PC-3 (cell line): Measurements from ENCODE around the gene C8A. TPM values are rescaled to one million over a fixed set of nuclear protein-coding genes. Genes with fewer than 3 reads are reported as not detected.

ENCODE experiments used
- ATAC-seq: fragments of 200-7000 bp; cut with Tn5 transposase; 2 replicates; pipeline ENCODE4 v1.9.1; 2020; ENCODE audit warnings: mild to moderate bottlenecking, moderate library complexity
- BruUV-seq: library from RNA; stranded (reverse); fragments of 400-500 nt; replicated peaks from 2 replicates; lab custom pipeline; 2021; lab: Mats Ljungman, UMichigan
- CTCF ChIA-PET: fragments of 300-600 bp; sonication (Branson Sonifier 250); formaldehyde crosslinking; loops from one replicate; lab custom pipeline; 2022; ENCODE audit warnings: antibody characterized with exemption; lab: Charles Lee
- POLR2A ChIA-PET: fragments of 300-600 bp; sonication (Branson Sonifier 250); formaldehyde crosslinking; loops from one replicate; lab custom pipeline; 2022; ENCODE audit warnings: antibody characterized with exemption; ENCODE audit not compliant: unreplicated experiment; lab: Charles Lee
- DNase-seq: peaks from one replicate; pipeline ENCODE4 v3.0.0-alpha.2; 2015
- H2AFZ ChIP-seq: fragments of 300-600 bp; sonication (generic); 2 replicates; pipeline ENCODE4 v1.6.0; 2016; ENCODE audit warnings: antibody characterized with exemption, low read length
- H3F3A ChIP-seq: fragments of 300-600 bp; sonication (generic); one replicate; pipeline ENCODE4 v1.6.0; 2017; ENCODE audit warnings: antibody characterized with exemption, low read length, control low read depth, mild to moderate bottlenecking; ENCODE audit not compliant: unreplicated experiment
- H3K27ac ChIP-seq: fragments of 300-600 bp; sonication (generic); 2 replicates; pipeline ENCODE4 v1.5.1; 2016; ENCODE audit warnings: mild to moderate bottlenecking, low read length
- H3K27me3 ChIP-seq: fragments of 300-600 bp; sonication (generic); 2 replicates; pipeline ENCODE4 v1.6.1; 2016; ENCODE audit warnings: low read length, mixed read lengths
- H3K36me3 ChIP-seq: fragments of 300-600 bp; sonication (generic); 2 replicates; pipeline ENCODE4 v1.6.1; 2016; ENCODE audit warnings: low read depth, mixed run types, low read length, mixed read lengths
- H3K4me1 ChIP-seq: fragments of 300-600 bp; sonication (generic); 2 replicates; pipeline ENCODE4 v1.5.1; 2016; ENCODE audit warnings: low read length; ENCODE audit not compliant: insufficient read depth
- H3K4me2 ChIP-seq: fragments of 300-600 bp; sonication (generic); 2 replicates; pipeline ENCODE4 v1.6.0; 2016; ENCODE audit warnings: low read length
- H3K4me3 ChIP-seq: fragments of 300-600 bp; sonication (generic); 2 replicates; pipeline ENCODE4 v1.5.1; 2016; ENCODE audit warnings: mild to moderate bottlenecking, low read length, mixed read lengths
- H3K79me2 ChIP-seq: fragments of 300-600 bp; sonication (generic); 2 replicates; pipeline ENCODE4 v1.6.1; 2017; ENCODE audit warnings: low read length, mixed read lengths
- H3K9ac ChIP-seq: fragments of 300-600 bp; sonication (generic); 2 replicates; pipeline ENCODE4 v1.6.0; 2016; ENCODE audit warnings: mild to moderate bottlenecking, low read length
- H3K9me2 ChIP-seq: fragments of 300-600 bp; sonication (generic); replicated peaks from 2 replicates; pipeline ENCODE4 v1.6.1; 2016; ENCODE audit warnings: mixed run types, low read length, mixed read lengths
- H3K9me3 ChIP-seq: fragments of 300-600 bp; sonication (generic); 2 replicates; pipeline ENCODE4 v1.6.1; 2016; ENCODE audit warnings: low read length, mixed read lengths
- H4K20me1 ChIP-seq: fragments of 300-600 bp; sonication (generic); 2 replicates; pipeline ENCODE4 v1.6.1; 2016; ENCODE audit warnings: low read length, mixed read lengths
- EZH2 ChIP-seq: fragments of 300-600 bp; sonication (generic); IDR thresholded peaks from one replicate; pipeline ENCODE4 v1.6.1; 2017; ENCODE audit warnings: antibody characterized with exemption, mild to moderate bottlenecking, low read length; ENCODE audit not compliant: unreplicated experiment
- EZH2phosphoT487 ChIP-seq: fragments of 300-600 bp; sonication (generic); IDR thresholded peaks from 2 replicates; pipeline ENCODE4 v1.6.1; 2018; ENCODE audit warnings: mild to moderate bottlenecking, antibody characterized with exemption, low read length, borderline replicate concordance
- intact Hi-C: fragments of 100-400 bp; cut with micrococcal nuclease; formaldehyde crosslinking; loops from 2 replicates; pipeline ENCODE4 v1.9.0; 2023
- total RNA-seq: library from RNA; depleted of rRNA; stranded (reverse); fragments of >200 nt; gene quantifications from 2 replicates; pipeline ENCODE4 v1.2.3, GENCODE V29; 2014
- TF ChIP-seq, protein P1 (sequence below): fragments of 300-600 bp; sonication (generic); conservative IDR thresholded peaks from 2 replicates; pipeline ENCODE4 v1.5.1; 2017; ENCODE audit warnings: antibody characterized with exemption, low read depth, mild to moderate bottlenecking, low read length

Gene C8A
- total RNA-seq, 1 experiment from 2014 or later = not detected

DNA sequence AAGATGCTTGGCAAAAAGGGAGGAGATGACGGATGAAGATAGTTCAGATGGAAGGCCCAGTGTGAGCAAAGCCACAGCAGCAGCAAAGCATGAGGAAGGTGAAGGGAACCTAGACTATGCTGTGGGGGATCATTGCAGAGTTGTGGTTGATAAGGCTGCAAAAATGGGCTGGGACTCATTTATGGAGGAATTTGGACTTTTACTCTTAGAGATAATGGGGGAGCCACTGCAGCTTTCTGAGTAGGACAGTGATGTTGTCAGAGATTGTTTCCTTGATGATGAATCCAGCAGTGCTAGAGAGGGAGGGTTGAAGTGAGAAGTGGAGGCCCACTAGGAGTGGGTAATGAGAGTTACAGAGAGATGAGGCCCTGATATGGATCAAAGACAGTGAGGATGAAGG, 2.1 kb upstream of the C8A start:
- H3K4me2 ChIP-seq = no peak overlapping the region
- H3K4me3 ChIP-seq = no peak overlapping the region
- H3K27ac ChIP-seq = no peak overlapping the region
- no peaks in the 10 kb centered on the region for H4K20me1 ChIP-seq
- no peaks in the 10 kb centered on the region for H3K9me2 ChIP-seq
- peaks cover 54% of the 10 kb centered on the region for H3K27me3 ChIP-seq
- CTCF ChIA-PET = no interaction called here
- H3K9me3 ChIP-seq = no peaks in the 10 kb centered on the region
- no peak overlapping the region for H2AFZ ChIP-seq
- no peak overlapping the region for H3K9ac ChIP-seq
- POLR2A ChIA-PET = no interaction called here
- H3K36me3 ChIP-seq = no peaks in the 10 kb centered on the region
- intact Hi-C loops = no loop called here
- no peaks in the 10 kb centered on the region for H3K4me1 ChIP-seq
- no peak for DNase-seq
- ATAC-seq = no peak
- no TSS peak for BruUV-seq
- TF ChIP-seq EZH2 = no peak
- TF ChIP-seq, protein P1, sequence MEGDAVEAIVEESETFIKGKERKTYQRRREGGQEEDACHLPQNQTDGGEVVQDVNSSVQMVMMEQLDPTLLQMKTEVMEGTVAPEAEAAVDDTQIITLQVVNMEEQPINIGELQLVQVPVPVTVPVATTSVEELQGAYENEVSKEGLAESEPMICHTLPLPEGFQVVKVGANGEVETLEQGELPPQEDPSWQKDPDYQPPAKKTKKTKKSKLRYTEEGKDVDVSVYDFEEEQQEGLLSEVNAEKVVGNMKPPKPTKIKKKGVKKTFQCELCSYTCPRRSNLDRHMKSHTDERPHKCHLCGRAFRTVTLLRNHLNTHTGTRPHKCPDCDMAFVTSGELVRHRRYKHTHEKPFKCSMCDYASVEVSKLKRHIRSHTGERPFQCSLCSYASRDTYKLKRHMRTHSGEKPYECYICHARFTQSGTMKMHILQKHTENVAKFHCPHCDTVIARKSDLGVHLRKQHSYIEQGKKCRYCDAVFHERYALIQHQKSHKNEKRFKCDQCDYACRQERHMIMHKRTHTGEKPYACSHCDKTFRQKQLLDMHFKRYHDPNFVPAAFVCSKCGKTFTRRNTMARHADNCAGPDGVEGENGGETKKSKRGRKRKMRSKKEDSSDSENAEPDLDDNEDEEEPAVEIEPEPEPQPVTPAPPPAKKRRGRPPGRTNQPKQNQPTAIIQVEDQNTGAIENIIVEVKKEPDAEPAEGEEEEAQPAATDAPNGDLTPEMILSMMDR = no peak
- TF ChIP-seq EZH2phosphoT487 = no peak
- H3F3A ChIP-seq = no peaks in the 10 kb centered on the region
- no peaks in the 10 kb centered on the region for H3K79me2 ChIP-seq

DNA sequence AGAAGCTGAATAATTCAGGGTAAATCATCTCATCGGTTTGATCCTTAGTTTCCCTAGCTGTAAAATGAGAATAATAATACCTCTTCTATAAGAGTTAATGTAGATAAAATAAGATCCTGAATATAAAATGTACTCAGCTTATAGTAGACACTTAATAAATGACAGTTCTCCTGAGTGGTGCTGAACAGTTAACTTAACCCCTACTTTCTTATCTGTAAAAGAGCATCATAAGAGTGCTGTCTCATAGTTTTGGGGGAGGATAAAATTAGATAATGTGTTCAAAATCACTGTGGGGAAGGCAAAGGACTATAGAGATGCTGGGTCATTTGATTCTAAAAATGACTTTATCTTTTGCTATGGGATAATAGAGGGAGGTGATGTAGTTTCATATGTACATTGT, 593 bp downstream of the C8A start:
- Histone ChIP-seq H3K4me3 (no peak overlapping the region), H3K9ac (no peak overlapping the region), H3F3A (no peaks in the 10 kb centered on the region), H3K27ac (no peak overlapping the region), H3K9me2 (no peaks in the 10 kb centered on the region), H3K79me2 (no peaks in the 10 kb centered on the region), H4K20me1 (no peaks in the 10 kb centered on the region), H3K27me3 (peaks cover 31% of the 10 kb centered on the region), H2AFZ (no peak overlapping the region), H3K36me3 (no peaks in the 10 kb centered on the region), H3K9me3 (no peaks in the 10 kb centered on the region), H3K4me1 (no peaks in the 10 kb centered on the region), H3K4me2 (no peak overlapping the region)
- ATAC-seq = no peak
- no peak for DNase-seq
- ChIA-PET CTCF (no interaction called here), POLR2A (no interaction called here)
- no peak for TF ChIP-seq EZH2phosphoT487
- no TSS peak for BruUV-seq
- intact Hi-C loops = no loop called here

DNA sequence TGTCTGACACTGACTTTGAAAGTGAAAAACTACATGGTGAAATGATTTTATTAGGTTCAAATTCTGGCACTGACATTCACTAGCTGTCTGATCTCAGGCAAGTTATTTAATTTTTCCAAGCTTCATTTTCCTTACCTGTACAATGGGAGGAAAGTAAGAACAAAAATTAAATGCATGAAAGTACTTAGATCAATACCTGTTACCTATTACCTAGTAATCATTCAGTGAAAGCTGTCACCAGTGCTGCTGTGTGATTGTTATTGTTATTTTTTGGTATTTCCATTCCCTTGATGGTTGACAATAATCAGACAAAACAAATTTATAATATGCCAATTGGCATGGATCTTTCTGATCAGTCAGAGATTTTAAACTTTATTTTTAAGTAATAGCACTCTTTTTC, 1.6 kb downstream of the C8A start:
- intact Hi-C loops = no loop called here
- Histone ChIP-seq H3K4me1 (no peaks in the 10 kb centered on the region), H2AFZ (no peak overlapping the region), H3K27ac (no peak overlapping the region), H3K79me2 (no peaks in the 10 kb centered on the region), H3K27me3 (peaks cover 37% of the 10 kb centered on the region), H3K4me3 (no peak overlapping the region), H3K9me2 (no peaks in the 10 kb centered on the region), H3K4me2 (no peak overlapping the region), H3K9ac (no peak overlapping the region), H3F3A (no peaks in the 10 kb centered on the region), H3K9me3 (no peaks in the 10 kb centered on the region), H3K36me3 (no peaks in the 10 kb centered on the region), H4K20me1 (no peaks in the 10 kb centered on the region)
- CTCF ChIA-PET = no interaction called here
- no TSS peak for BruUV-seq
- ATAC-seq (no peak), DNase-seq (no peak)
- POLR2A ChIA-PET = no interaction called here
- no peak for TF ChIP-seq EZH2
- TF ChIP-seq, protein P1 = no peak
- TF ChIP-seq EZH2phosphoT487 = no peak
